DOHH2 (cell line): Measurements from ENCODE around the gene DDIT4.
"Not testable (repeated sequence)": the region's sequence is repeated elsewhere in the genome, so short reads cannot be mapped to it uniquely, and the experiment has no call there.

Experiments used
- H3F3A ChIP-seq: fragments of 200-600 bp; sonication (generic), shearing (Covaris generic); 2 replicates; pipeline ENCODE4 v1.6.0; 2016; ENCODE audit warnings: antibody characterized with exemption, mild to moderate bottlenecking; ENCODE audit not compliant: control insufficient read depth, insufficient read depth
- H3K27ac ChIP-seq: fragments of 200-600 bp; sonication (generic); 2 replicates; pipeline ENCODE4 v1.5.1; 2014; ENCODE audit warnings: low read depth, mild to moderate bottlenecking, low read length, moderate library complexity
- H3K27me3 ChIP-seq: fragments of 200-600 bp; sonication (generic); 2 replicates; pipeline ENCODE4 v1.6.1; 2014; ENCODE audit warnings: mild to moderate bottlenecking, low read length, mixed read lengths; ENCODE audit not compliant: control insufficient read depth
- H3K36me3 ChIP-seq: fragments of 200-600 bp; sonication (generic); 2 replicates; pipeline ENCODE4 v1.6.1; 2014; ENCODE audit warnings: mild to moderate bottlenecking, low read length, moderate library complexity, mixed read lengths; ENCODE audit not compliant: control insufficient read depth
- H3K4me1 ChIP-seq: fragments of 200-600 bp; sonication (generic); 2 replicates; pipeline ENCODE4 v1.6.1; 2014; ENCODE audit warnings: mild to moderate bottlenecking, low read length, mixed read lengths; ENCODE audit not compliant: control insufficient read depth
- H3K4me2 ChIP-seq: fragments of 200-600 bp; sonication (generic); 2 replicates; pipeline ENCODE4 v1.6.0; 2014; ENCODE audit warnings: mild to moderate bottlenecking, low read length, moderate library complexity
- H3K4me3 ChIP-seq: fragments of 200-600 bp; sonication (generic); 2 replicates; pipeline ENCODE4 v1.5.1; 2014; ENCODE audit warnings: mild to moderate bottlenecking, low read length, mixed read lengths
- H3K79me2 ChIP-seq: fragments of 200-600 bp; sonication (generic); 2 replicates; pipeline ENCODE4 v1.6.1; 2014; ENCODE audit warnings: mild to moderate bottlenecking, low read length, mixed read lengths; ENCODE audit not compliant: control insufficient read depth
- H3K9me2 ChIP-seq: fragments of 200-600 bp; sonication (generic); replicated peaks from 2 replicates; pipeline ENCODE4 v1.6.1; 2014; ENCODE audit warnings: mild to moderate bottlenecking, low read length, mixed read lengths; ENCODE audit not compliant: control insufficient read depth
- H3K9me3 ChIP-seq: fragments of 200-600 bp; sonication (generic); 2 replicates; pipeline ENCODE4 v1.6.1; 2014; ENCODE audit warnings: antibody characterized with exemption, low read length, mixed read lengths; ENCODE audit not compliant: control insufficient read depth, insufficient read depth
- H4K20me1 ChIP-seq: fragments of 200-600 bp; sonication (generic); 2 replicates; pipeline ENCODE4 v1.6.0; 2014; ENCODE audit warnings: low read depth, mild to moderate bottlenecking, antibody characterized with exemption, low read length, moderate library complexity; ENCODE audit not compliant: control insufficient read depth, insufficient read depth
- EZH2phosphoT487 ChIP-seq: fragments of 200-600 bp; sonication (generic); IDR thresholded peaks from 2 replicates; pipeline ENCODE4 v1.6.1; 2017; ENCODE audit warnings: borderline replicate concordance, mild to moderate bottlenecking, antibody characterized with exemption, low read length, moderate library complexity, mixed read lengths
- TF ChIP-seq, protein P1 (sequence below): fragments of 200-600 bp; sonication (generic); IDR thresholded peaks from one replicate; pipeline ENCODE4 v1.5.1; 2014; ENCODE audit warnings: antibody characterized with exemption, mild to moderate bottlenecking, low read depth, low read length; ENCODE audit not compliant: poor library complexity, severe bottlenecking

DDIT4 gene

DNA sequence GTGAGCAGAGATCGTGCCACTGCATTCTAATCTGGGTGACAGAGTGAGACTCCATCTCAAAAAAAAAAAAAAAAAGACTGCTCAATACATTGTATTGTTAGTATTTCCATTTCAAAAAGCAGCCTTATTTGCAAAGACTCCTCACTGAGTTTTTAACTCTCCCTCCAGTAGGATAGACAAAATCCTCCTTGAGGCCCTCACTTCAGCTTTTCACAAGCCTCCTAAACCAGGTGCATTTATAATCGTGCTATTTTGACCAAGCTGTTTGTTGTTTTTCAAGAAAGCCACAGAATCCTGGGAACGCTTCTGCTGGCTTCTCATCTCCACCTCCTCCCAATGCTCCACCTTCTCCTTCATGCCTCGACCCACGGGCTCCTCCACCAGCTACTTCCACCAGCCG, 6.3 kb upstream of the DDIT4 start:
- H3K9me3 ChIP-seq = no peaks in the 10 kb centered on the region
- no peak overlapping the region for H3K27ac ChIP-seq
- peaks cover 13% of the 10 kb centered on the region for H3F3A ChIP-seq
- no peaks in the 10 kb centered on the region for H3K36me3 ChIP-seq
- no peak overlapping the region for H3K4me2 ChIP-seq
- peaks cover 56% of the 10 kb centered on the region for H3K4me1 ChIP-seq
- no peaks in the 10 kb centered on the region for H3K79me2 ChIP-seq
- TF ChIP-seq EZH2phosphoT487 = no peak
- TF ChIP-seq, protein P1, sequence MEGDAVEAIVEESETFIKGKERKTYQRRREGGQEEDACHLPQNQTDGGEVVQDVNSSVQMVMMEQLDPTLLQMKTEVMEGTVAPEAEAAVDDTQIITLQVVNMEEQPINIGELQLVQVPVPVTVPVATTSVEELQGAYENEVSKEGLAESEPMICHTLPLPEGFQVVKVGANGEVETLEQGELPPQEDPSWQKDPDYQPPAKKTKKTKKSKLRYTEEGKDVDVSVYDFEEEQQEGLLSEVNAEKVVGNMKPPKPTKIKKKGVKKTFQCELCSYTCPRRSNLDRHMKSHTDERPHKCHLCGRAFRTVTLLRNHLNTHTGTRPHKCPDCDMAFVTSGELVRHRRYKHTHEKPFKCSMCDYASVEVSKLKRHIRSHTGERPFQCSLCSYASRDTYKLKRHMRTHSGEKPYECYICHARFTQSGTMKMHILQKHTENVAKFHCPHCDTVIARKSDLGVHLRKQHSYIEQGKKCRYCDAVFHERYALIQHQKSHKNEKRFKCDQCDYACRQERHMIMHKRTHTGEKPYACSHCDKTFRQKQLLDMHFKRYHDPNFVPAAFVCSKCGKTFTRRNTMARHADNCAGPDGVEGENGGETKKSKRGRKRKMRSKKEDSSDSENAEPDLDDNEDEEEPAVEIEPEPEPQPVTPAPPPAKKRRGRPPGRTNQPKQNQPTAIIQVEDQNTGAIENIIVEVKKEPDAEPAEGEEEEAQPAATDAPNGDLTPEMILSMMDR = no peak
- H3K27me3 ChIP-seq = no peaks in the 10 kb centered on the region
- H3K9me2 ChIP-seq = no peaks in the 10 kb centered on the region
- no peaks in the 10 kb centered on the region for H4K20me1 ChIP-seq
- H3K4me3 ChIP-seq = no peak overlapping the region

DNA sequence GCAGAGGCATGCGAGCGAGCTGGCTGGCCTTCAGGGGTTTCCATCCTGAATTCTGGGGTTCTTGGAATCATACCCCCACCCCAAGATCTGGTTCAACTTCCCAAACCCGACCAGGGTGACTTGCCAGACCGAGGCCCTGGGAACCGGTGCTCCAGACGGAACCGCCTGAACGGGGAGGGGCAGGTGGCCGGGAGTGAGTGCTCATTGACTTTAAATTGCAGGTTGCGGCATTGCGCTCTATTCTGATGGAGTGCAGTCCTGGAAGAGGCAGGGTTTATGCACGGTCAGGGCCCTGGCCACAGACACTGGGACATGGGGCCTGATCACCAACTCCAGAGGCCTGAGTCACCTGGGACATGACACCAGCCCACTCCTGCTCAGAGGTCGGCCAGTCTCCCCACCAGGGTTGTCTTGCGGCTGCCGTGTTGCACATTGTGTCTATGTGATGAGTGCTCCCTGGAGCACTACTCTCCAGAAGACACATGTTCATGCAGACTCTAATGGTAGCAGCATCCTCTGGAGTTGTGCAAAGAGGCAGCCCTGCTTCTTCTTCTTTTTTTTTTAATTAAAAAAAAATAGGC, 5.8 kb upstream of the DDIT4 start:
- no peaks in the 10 kb centered on the region for H3K27me3 ChIP-seq
- no peak overlapping the region for H3K4me3 ChIP-seq
- TF ChIP-seq, protein P1 = no peak
- no peak for TF ChIP-seq EZH2phosphoT487

DNA sequence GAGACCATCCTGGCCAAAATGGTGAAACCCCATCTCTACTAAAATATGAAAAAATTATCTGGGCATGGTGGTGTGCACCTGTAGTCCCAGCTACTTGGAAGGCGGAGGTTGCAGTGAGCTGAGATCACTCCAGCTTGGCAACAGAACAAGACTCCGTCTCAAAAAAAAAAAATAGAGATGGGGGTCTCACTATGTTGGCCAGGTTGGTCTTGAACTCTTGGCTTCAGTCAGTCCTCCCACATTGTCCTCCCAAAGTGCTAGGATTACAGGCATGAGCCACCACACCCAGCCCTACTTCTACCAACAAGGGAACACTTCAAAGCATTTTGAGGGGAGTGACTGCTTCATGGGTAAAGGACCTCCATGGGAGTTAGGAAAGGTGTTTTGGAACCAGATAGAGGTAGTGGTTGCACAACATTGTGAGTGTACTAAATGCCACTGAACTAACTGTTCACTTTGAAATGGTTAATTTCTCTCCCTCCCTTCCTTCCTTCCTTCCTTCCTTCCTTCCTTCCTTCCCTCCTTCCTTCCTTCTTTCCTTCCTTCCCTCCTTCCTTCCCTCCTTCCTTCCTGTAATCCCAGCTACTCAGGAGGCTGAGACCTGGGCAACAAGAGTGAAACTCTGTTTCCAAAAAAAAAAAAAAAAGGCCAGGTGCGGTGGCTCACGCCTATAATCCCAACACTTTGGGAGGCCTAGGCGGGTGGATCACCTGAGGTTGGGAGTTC, 5.1 kb upstream of the DDIT4 start:
- not testable (repeated sequence) for H3K4me2 ChIP-seq, H3K9me3 ChIP-seq, H3K9me2 ChIP-seq, H4K20me1 ChIP-seq, H3K36me3 ChIP-seq, H3K4me3 ChIP-seq, H3K27me3 ChIP-seq, H3K27ac ChIP-seq, H3K79me2 ChIP-seq
- peaks cover 54% of the 10 kb centered on the region for H3K4me1 ChIP-seq
- H3F3A ChIP-seq = peaks cover 14% of the 10 kb centered on the region

More for the DNA sequence above, 5.8 kb upstream of the DDIT4 start:
- H3K9me2 ChIP-seq = no peaks in the 10 kb centered on the region
- peaks cover 14% of the 10 kb centered on the region for H3F3A ChIP-seq
- no peak overlapping the region for H3K27ac ChIP-seq
- H3K36me3 ChIP-seq = no peaks in the 10 kb centered on the region
- H3K4me2 ChIP-seq = no peak overlapping the region
- H3K79me2 ChIP-seq = no peaks in the 10 kb centered on the region
- peaks cover 56% of the 10 kb centered on the region for H3K4me1 ChIP-seq
- H3K9me3 ChIP-seq = no peaks in the 10 kb centered on the region
- H4K20me1 ChIP-seq = no peaks in the 10 kb centered on the region

DNA sequence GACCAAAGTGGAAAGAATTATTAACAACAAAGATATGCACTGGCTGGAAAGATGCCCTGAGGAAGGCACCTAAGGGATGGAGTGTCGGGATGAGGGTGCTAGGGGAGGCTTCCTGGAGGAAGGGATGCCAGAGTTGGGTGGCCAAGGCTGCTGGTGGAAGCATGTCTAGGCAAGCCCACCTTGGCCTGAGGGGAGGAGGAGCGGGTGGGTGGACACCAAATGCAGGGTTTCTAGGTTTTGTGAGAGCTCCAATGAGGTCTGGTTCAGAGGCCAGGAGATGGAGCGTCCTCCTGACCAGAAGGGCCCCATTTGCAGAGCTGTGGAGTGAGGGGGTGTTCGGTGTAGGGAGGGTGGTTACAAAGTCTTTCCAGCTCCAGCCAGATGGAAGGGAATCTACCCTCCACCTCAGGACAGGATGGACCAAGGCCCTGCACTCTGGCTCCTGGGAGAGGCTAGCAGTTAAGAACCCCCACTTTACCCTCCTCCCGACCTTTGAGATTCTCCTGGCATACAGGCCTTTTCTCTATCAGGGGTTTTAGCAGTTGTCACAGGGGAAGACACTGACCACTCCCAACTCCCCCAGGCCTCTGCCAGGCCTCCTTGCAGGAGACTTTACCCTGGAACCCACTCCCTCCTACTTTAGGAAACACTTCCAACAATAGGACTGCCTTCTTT, 3.0 kb upstream of the DDIT4 start:
- no peak overlapping the region for H3K4me2 ChIP-seq

More for the DNA sequence above, 3.0 kb upstream of the DDIT4 start:
- H3K9me2 ChIP-seq = no peaks in the 10 kb centered on the region
- H3K79me2 ChIP-seq = peaks cover 20% of the 10 kb centered on the region
- no peak overlapping the region for H3K27ac ChIP-seq
- H3K36me3 ChIP-seq = peaks cover 20% of the 10 kb centered on the region
- H3K9me3 ChIP-seq = no peaks in the 10 kb centered on the region
- peaks cover 21% of the 10 kb centered on the region for H3F3A ChIP-seq
- no peaks in the 10 kb centered on the region; the same call in 1 of the 2 replicates for H3K27me3 ChIP-seq
- TF ChIP-seq EZH2phosphoT487 = no peak
- H4K20me1 ChIP-seq = peaks cover 17% of the 10 kb centered on the region; the same call in 1 of the 2 replicates
- H3K4me3 ChIP-seq = no peak overlapping the region
- H3K4me1 ChIP-seq = peaks cover 44% of the 10 kb centered on the region
